Stomach (tissue), 4 donors: Measurements from ENCODE around the gene NUDT16L1.

Experiments
- CTCF ChIP-seq, 7 experiments: fragments of 450-650 bp in 4 of 7; fragments of 200-600 bp in 3 of 7; sonication (generic) in 3 of 7; IDR thresholded peaks; one replicate each; pipeline ENCODE4 v1.5.1; 2016 to 2019; ENCODE audit warnings: antibody characterized with exemption in 7 of 7, control low read depth in 2 of 7, mild to moderate bottlenecking in 1 of 7
- EP300 ChIP-seq: sonication (generic); formaldehyde crosslinking; IDR thresholded peaks from one replicate; pipeline ENCODE4 v1.6.1; 2017; ENCODE audit warnings: antibody characterized with exemption
- POLR2A ChIP-seq, 4 donors: fragments of 450-650 bp; IDR thresholded peaks; one replicate each; pipeline ENCODE4 v1.6.1; 2016; ENCODE audit warnings: antibody characterized with exemption in 4 of 4, control low read depth in 2 of 4, mild to moderate bottlenecking in 1 of 4, moderate library complexity in 1 of 4

DNA sequence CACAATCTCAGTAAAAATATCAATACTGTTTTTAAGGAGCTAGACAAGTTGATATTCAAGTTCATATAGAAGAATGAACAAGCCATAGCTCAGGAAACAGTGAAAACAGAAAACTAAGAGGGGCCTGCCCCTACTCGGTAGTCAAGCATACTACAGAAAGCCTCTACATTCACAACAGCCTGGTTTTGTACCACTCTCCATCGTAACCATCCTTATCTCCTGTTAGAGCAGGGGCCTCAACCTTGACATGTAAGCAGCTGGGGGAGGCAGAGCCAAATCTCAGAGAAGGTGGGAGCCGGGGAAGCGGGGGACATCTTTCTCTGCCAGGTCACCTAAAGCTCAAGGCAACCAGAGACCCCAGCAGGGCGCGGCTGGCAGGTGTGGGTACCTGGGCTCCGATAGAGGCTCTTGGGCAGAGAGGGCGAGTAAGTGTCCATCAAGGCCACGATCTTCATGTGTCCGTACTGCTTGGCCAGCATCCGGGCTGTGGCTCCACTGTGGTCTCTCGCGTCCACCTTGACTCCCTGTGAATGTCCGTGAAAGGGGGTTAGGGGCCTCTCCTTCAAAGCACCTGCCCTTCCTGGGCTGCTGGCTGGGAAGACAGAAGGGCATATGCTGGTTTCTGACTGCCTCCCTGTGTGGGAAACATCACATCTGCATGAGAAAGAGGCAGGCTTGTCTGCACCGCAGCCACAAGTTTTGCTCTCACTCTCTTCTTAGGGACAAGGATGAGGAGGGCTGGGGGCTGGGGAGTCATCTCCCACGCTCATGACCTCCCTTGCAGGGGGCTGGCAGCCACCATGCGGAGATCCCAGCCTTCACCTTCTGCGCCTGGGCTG lies 20.5 kb downstream of the NUDT16L1 start:
- no peak for TF ChIP-seq POLR2A (IDR thresholded peaks at IDR 0.05)
- no peak for TF ChIP-seq CTCF (IDR thresholded peaks at IDR 0.05)
- TF ChIP-seq EP300: no peak
